Smooth muscle cell (in vitro differentiated cells): Measurements from ENCODE around the gene HCST. TPM values are rescaled to one million over a fixed set of nuclear protein-coding genes. Genes with fewer than 3 reads are reported as not detected.

Experiments used
- DNase-seq: peaks from one replicate; lab custom pipeline; 2025; ENCODE audit not compliant: unreplicated experiment; lab: John Stamatoyannopoulos, UW
- H2AFZ ChIP-seq: fragments of 200-600 bp; sonication (generic); 2 replicates; pipeline ENCODE4 v1.6.0; 2016; ENCODE audit warnings: antibody characterized with exemption, low read depth, mild to moderate bottlenecking
- H3F3A ChIP-seq: fragments of 200-600 bp; sonication (generic); 2 replicates; pipeline ENCODE4 v1.6.0; 2017; ENCODE audit warnings: antibody characterized with exemption, low read depth
- H3K27ac ChIP-seq: fragments of 200-600 bp; sonication (generic); 2 replicates; pipeline ENCODE4 v1.5.1; 2016; ENCODE audit warnings: low read depth, mild to moderate bottlenecking
- H3K27me3 ChIP-seq: fragments of 200-600 bp; sonication (generic); 2 replicates; pipeline ENCODE4 v1.6.1; 2016; ENCODE audit warnings: low read depth, mild to moderate bottlenecking
- H3K36me3 ChIP-seq: fragments of 200-600 bp; sonication (generic); 2 replicates; pipeline ENCODE4 v1.5.1; 2016; ENCODE audit warnings: low read depth
- H3K4me1 ChIP-seq: fragments of 200-600 bp; sonication (generic); 2 replicates; pipeline ENCODE4 v1.5.1; 2016; ENCODE audit warnings: low read depth
- H3K4me2 ChIP-seq: fragments of 200-600 bp; sonication (generic); 2 replicates; pipeline ENCODE4 v1.6.0; 2016; ENCODE audit warnings: mild to moderate bottlenecking
- H3K4me3 ChIP-seq: fragments of 200-600 bp; sonication (generic); 2 replicates; pipeline ENCODE4 v1.5.1; 2016; ENCODE audit warnings: mild to moderate bottlenecking
- H3K79me2 ChIP-seq: fragments of 200-600 bp; sonication (generic); 2 replicates; pipeline ENCODE4 v1.6.0; 2016; ENCODE audit warnings: low read depth, mild to moderate bottlenecking
- H3K9ac ChIP-seq: fragments of 200-600 bp; sonication (generic); 2 replicates; pipeline ENCODE4 v1.6.0; 2016; ENCODE audit warnings: low read depth
- H3K9me3 ChIP-seq: fragments of 200-600 bp; sonication (generic); replicated peaks from 2 replicates; pipeline ENCODE4 v1.5.1; 2016; ENCODE audit warnings: low read depth
- H4K20me1 ChIP-seq: fragments of 200-600 bp; sonication (generic); 2 replicates; pipeline ENCODE4 v1.6.0; 2016; ENCODE audit warnings: low read depth
- CTCF ChIP-seq: fragments of 200-600 bp; sonication (generic); IDR thresholded peaks from 2 replicates; pipeline ENCODE4 v1.5.1; 2017; ENCODE audit warnings: borderline replicate concordance, mild to moderate bottlenecking, antibody characterized with exemption; ENCODE audit not compliant: insufficient read depth, poor library complexity, severe bottlenecking
- WGBS: methylation state at CpG from one replicate; pipeline ENCODE4 v1.1.7; 2016; ENCODE audit warnings: low lambda C conversion rate; 5-methylcytosine and 5-hydroxymethylcytosine counted together
- polyA plus RNA-seq: library from polyadenylated mRNA; unstranded; fragments of >200 nt; fragmentation: Nextera tagmentation; extraction: Ambion mirVana; gene quantifications from 2 replicates; pipeline ENCODE4 v1.2.1, GENCODE V29; 2016
- total RNA-seq: library from RNA; depleted of rRNA; stranded (reverse); fragments of >200 nt; gene quantifications from 2 replicates; pipeline ENCODE4 v1.2.3, GENCODE V29; 2014

The HCST gene
- total and polyA plus RNA-seq, 2 experiments from 2014 or later = 0.81 to 3.4 TPM

DNA sequence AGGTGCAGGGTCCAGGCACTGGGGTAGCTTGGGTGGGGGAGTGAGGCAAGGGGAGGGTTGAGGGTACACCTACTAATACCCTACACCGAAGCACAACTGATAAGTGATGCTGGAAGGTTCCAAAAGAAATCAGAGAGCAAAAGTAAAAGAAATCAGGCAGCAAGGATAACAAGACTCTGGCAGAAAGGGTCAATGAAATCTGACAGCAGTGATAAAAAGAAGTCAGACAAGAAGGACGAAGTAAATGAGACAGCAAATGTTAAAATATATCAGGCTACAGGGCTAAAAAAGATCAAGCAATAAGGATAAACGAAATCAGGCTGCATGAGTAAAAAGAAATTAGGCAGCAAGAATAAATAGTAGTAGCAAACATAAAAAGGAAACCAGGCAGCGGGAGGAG is 38.5 kb downstream of the HCST start:
- Histone ChIP-seq H3K4me2 (no peak overlapping the region), H3K79me2 (peaks cover 2% of the 10 kb centered on the region), H3K4me3 (no peak overlapping the region), H3F3A (no peaks in the 10 kb centered on the region), H3K36me3 (no peaks in the 10 kb centered on the region), H3K27ac (no peak overlapping the region), H3K9ac (no peak overlapping the region), H2AFZ (no peak overlapping the region), H3K27me3 (no peaks in the 10 kb centered on the region), H3K9me3 (no peaks in the 10 kb centered on the region), H3K4me1 (peaks cover 8% of the 10 kb centered on the region), H4K20me1 (peaks cover 35% of the 10 kb centered on the region)
- no peak for DNase-seq
- no peak for TF ChIP-seq CTCF
- WGBS = 82% methylated on average over 4 of the region's 4 CpGs

- Histone ChIP-seq H3K79me2 (no peaks in the 10 kb centered on the region), H3K4me1 (peaks cover 8% of the 10 kb centered on the region), H3K4me3 (no peak overlapping the region), H3K9ac (no peak overlapping the region), H3K9me3 (no peaks in the 10 kb centered on the region), H2AFZ (no peak overlapping the region), H3K4me2 (no peak overlapping the region), H4K20me1 (peaks cover 31% of the 10 kb centered on the region), H3F3A (no peaks in the 10 kb centered on the region), H3K27me3 (no peaks in the 10 kb centered on the region), H3K27ac (no peak overlapping the region), H3K36me3 (no peaks in the 10 kb centered on the region)
- no peak for TF ChIP-seq CTCF
- no peak for DNase-seq
- 98% methylated on average over 3 of the region's 3 CpGs for WGBS
Observed at GRCh38 chr19:35942235-35942634, 39.9 kb downstream of the HCST start.

DNA sequence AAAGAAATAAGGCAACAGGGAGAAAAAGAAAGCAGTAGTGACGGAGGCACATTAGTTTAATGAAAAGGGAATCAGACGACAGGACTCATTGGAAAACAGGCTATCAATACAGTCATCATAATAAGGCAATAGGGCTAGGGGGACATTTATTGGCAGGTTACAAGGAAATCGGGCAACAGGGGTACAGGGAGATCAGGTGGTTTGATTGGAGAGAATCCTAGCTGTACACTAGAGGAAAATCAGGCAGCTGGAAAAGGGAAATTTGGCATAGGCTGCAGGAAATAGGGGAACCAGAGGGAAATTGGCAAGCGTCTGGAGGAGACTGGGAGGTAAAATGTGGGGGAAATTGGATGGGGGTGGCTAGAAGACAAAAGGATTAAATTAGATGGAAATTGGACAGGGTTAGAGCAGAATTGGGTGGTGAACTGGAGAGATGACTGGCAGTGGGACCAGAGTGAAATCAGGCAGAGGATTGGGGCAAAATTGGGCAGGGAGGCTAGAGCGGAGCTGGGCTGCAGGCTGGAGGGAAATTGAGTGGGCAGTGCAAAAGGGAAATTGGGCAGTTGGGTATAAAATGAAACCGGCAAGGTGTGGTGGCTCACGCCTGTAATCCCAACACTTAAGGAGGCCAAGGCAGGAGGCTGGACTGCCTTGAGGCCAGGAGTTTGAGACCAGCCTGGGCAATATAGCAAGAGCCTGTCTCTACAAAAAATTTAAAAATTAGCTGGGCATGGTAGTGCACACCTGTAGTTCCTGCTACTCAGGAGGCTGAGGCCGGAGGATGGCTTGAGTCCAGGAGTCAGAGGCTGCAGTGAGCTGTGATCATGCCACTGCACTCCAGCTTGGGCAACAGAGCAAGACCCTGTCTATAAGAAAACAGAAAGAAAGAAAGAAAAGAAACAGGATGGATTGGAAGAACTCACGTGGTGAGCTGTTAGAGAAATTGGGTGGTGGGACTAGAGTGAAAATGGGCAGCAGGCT is 41.3 kb downstream of the HCST start:
- Histone ChIP-seq H2AFZ (no peak overlapping the region), H3K9ac (no peak overlapping the region), H3K79me2 (no peaks in the 10 kb centered on the region), H3K4me3 (no peak overlapping the region), H3K4me2 (no peak overlapping the region), H3K9me3 (no peaks in the 10 kb centered on the region), H3K36me3 (no peaks in the 10 kb centered on the region), H4K20me1 (peaks cover 18% of the 10 kb centered on the region), H3K27me3 (no peaks in the 10 kb centered on the region), H3K4me1 (no peaks in the 10 kb centered on the region), H3K27ac (no peak overlapping the region), H3F3A (no peaks in the 10 kb centered on the region)
- WGBS = 92% methylated on average over 9 of the region's 9 CpGs
- TF ChIP-seq CTCF = no peak
- no peak for DNase-seq
